ENCODE results near the gene L2HGDH.

DNA sequence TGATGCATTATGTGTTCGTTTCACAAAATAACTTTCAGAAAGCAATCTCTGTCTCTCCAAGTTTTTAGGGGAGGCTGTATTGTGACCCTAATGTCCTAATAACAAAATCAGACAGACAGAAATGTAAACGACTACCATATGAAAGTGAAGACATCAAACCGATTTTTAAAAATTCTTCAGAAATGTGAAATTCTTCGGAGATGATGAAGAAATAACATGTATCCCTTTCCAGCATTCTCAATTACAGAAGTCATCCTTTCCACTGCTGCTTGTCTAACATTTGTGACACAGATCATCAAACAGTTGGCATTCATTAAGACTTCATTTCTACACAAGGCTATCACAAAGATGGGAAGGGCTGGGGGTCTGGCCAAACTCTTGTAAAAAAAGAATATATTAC lies 41.1 kb upstream of the L2HGDH start:
- TF ChIP-seq SMC3 (IDR thresholded peaks at IDR 0.05; ENCODE audit: low read depth, low read length), result no peak
- TF ChIP-seq RAD21 (IDR thresholded peaks at IDR 0.05; ENCODE audit: low read length), result no peak
- TF ChIP-seq, protein P1, sequence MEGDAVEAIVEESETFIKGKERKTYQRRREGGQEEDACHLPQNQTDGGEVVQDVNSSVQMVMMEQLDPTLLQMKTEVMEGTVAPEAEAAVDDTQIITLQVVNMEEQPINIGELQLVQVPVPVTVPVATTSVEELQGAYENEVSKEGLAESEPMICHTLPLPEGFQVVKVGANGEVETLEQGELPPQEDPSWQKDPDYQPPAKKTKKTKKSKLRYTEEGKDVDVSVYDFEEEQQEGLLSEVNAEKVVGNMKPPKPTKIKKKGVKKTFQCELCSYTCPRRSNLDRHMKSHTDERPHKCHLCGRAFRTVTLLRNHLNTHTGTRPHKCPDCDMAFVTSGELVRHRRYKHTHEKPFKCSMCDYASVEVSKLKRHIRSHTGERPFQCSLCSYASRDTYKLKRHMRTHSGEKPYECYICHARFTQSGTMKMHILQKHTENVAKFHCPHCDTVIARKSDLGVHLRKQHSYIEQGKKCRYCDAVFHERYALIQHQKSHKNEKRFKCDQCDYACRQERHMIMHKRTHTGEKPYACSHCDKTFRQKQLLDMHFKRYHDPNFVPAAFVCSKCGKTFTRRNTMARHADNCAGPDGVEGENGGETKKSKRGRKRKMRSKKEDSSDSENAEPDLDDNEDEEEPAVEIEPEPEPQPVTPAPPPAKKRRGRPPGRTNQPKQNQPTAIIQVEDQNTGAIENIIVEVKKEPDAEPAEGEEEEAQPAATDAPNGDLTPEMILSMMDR (conservative IDR thresholded peaks at IDR 0.05; ENCODE audit: low read depth, low read length), result no peak
- no peak for TF ChIP-seq FOS (IDR thresholded peaks at IDR 0.05; ENCODE audit: low read depth, low read length)
- TF ChIP-seq POLR2A (IDR thresholded peaks at IDR 0.05; ENCODE audit: low read depth, low read length), result no peak
- TF ChIP-seq MAFK (IDR thresholded peaks at IDR 0.05; ENCODE audit: low read depth, low read length), result no peak
- no peak for TF ChIP-seq CEBPB (IDR thresholded peaks at IDR 0.05; ENCODE audit: low read depth, low read length)
- TF ChIP-seq RFX5 (IDR thresholded peaks at IDR 0.05; ENCODE audit: low read depth, low read length), result no peak
- TF ChIP-seq, protein P2, sequence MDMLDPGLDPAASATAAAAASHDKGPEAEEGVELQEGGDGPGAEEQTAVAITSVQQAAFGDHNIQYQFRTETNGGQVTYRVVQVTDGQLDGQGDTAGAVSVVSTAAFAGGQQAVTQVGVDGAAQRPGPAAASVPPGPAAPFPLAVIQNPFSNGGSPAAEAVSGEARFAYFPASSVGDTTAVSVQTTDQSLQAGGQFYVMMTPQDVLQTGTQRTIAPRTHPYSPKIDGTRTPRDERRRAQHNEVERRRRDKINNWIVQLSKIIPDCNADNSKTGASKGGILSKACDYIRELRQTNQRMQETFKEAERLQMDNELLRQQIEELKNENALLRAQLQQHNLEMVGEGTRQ (IDR thresholded peaks at IDR 0.05; ENCODE audit: low read depth, low read length), result no peak
- TF ChIP-seq MAZ (IDR thresholded peaks at IDR 0.05; ENCODE audit: borderline replicate concordance, low read depth, low read length), result no peak

All from IMR-90 (cell line).